Left forelimb (tissue), 1 donor: ENCODE measurements around the gene GLCCI1.

Experiments
- DNase-seq: peaks from one replicate; pipeline ENCODE4 v3.0.0-alpha.2; 2018; ENCODE audit warnings: low spot score

The GLCCI1 gene

DNA sequence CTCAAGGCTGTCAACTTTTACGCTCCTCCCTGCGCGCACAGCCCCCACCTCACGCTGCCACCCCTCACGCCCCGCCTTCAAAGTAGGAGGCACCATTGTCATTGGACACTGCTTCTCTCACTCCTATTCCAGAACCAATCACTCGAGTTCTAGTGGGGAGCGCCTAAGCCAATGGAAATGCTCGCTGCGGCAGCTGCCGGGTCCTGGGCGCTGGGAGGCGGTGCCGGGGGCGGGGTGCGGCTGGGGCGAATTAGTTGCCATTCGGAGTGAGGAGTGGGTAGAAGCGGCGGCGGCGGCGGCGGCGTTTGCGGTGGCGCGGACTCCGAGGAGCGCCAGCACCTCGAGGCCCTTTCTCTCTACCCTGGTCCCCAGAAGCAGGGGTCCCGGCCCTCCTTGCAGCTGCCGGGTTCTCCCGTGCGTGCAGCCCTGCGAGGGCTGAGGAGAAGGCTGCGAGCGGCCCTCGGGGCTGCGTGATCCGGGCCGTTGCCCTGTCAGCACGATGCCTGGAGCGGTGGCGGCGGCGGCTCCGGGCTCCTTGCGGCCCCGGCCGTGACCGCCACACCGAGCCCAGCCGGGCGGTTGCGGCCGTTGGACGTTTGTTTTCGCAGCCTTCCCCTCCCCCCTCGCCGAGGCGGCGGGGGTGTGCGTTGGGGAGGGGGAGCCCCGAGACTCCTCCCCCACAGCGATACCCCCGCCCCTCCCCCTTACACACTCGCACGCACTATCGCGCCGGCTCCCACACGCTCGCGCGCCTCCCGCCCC, at the start of gene GLCCI1:
Gene GLCCI1 (plus strand): TSS at position 253 of the 762 bp plus-strand sequence. CDS start 555 bp downstream, outside the sequence.
- DNase-seq: peak; percentile 96

DNA sequence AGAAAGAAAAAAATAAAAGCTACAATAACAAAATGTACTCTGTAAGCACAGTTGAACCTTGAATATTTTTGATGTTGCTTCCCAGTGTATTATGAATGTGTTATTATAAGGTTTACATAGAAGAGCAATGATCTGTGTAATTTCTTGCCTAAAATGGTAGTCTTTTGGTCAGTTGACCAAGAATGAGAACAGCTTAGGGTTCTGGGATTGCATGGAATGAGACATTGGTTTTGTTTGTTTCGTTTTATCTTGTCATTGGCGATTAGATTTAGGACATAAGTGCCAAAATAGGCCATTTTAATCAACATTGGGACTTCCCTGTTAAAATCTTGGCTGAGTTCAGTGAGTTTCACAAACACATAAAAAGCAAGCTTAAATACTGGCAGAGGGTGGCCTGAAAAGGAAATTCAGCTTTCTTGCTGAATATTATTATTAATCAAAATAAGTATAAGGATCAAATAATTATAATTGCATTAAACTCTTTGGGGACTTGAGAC, 49.1 kb upstream of the GLCCI1 start:
- DNase-seq: no peak

DNA sequence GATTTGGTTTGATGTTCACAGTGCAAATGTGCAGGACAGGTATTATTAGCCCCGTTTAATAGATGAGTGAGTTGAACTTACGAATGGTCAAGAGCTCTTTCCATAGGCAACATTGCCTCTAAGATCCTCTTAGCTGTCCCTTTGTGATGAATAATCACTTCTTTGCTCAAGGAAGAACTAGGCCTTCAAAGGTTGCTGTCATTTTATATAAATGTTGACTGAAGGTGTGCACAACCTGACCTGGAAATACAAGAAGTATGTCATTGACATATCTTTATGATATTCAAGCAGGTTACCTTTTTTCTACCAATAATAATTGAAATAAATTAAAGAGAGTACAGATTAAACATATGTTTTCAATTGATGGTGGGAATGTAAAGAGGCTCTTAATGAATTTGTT, 48.5 kb upstream of the GLCCI1 start:
- DNase-seq: no peak

DNA sequence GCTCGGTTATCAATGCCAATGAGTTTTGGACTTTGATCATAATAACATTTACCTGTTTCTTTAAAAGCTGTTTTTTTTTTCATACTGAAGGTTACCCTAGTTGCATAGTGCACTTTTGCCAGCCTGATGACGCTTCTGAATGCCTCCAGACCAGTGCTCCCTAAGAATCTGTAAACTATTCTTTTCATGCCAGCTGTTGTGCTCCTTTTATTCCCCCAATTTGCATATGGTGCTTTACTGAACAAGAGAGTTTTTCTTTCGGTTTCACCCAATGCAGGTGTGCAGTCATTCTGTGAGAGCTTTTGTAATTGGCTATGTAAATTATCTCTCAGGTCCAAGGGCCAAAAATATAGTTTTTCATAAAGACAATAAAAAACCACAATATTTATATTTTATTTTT, 48.1 kb upstream of the GLCCI1 start:
- no peak for DNase-seq

DNA sequence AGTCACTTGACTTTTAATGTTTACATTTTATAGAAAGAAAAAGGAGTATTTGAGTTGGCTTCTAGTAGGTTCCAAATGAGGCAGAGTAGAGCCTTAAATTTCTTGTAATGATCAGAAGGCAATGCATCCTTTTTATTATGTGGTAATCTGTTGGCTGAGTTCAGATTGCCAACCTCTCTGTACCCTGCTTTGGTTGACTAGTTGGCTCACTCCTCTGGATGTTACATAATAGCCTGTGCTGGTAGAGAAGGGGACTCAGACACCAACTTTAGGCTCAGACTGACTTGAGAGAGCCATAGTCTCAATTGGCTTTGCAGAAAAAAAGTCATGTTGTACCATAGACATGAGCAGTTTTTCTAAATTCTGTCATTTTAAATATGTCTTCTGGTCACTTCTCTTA, 46.8 kb upstream of the GLCCI1 start:
- no peak for DNase-seq

DNA sequence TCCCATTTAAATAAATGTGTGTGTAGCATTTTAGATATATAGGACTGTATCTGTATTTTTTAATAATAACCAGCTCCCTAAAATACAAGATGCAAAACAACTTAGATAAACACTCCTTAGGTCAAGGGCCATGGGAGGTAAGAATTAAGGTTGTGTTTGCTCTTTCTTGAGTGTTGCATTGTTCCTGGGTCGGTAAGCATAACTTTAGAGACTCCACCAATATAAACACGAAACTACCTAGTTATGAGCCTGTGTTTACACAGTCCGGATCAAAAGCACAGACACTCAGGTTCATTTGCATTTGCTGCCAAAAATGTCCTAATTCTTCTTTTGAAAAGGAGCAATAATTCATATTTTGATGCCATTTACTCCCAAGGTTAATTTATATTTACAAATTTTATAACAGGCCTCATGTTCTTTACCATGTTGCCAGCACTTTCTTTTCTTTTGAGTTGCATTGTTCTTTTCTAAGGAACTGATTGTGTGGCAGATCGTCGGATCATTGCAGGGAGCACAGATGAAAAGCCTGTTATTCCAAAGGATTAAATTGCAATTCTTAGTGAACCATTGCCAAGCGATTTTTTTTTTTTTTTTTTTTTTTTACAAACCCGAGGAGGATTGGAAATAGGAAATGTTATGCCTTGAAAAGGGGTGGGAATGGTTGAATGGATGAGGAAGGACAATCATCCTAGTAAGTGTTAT, 45.8 kb upstream of the GLCCI1 start:
- DNase-seq: no peak

DNA sequence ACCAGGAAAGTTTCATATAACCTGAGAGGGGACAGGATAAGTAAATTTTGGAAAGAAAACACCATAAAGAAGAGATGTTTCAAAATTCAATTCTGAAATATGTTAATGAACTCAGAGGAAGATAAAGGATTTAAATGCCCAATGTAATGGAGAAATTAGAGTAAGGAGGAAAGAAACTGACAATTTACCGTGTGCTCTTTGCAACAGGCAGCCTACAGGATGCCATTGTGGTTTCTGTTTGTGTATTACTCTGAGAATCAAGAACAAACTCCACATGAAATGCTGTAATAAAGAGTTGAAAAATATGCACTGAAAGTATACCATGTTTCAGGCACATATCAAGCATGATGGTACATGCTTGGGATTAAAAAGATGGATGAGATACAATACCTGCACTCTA, 44.8 kb upstream of the GLCCI1 start:
- DNase-seq: no peak

DNA sequence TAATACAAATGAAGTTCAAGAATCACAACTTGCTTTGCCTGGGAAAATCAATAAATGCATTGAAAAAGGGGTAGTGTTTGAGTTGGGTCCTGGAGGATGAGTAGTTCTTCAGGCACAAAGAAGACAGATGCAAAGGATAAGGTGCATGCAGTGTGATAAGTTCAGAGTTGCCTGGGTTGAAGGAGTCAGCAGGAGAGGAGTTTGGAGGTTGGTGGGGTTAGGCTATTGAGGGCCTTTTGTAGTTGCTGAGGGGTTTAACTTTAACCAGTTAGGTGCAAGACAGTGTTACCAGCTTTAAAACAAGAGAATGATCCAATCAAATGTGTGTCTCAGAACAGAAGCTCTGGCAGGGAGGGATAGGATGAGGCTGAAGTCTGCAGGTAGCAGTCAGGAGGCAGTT, 44.3 kb upstream of the GLCCI1 start:
- DNase-seq: no peak

DNA sequence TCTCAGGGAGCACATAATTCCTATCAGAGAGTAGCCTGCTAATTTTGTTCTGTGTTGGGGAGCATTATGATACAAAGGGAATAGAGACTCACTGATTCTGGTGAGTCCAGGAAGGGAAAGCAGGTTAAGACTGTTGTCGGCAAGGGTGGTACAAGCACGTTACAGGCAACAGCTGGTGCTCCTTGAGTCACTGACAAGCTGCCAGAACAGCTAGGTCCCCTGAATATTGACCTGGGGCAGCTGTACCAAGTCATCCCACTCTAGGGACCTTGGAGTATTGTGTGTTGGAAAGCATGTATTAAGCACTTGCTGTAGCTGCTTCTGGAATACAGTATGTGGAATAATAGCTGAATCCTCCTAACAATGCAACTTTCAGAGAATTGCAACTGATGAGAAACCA, 37.0 kb upstream of the GLCCI1 start:
- DNase-seq: no peak

DNA sequence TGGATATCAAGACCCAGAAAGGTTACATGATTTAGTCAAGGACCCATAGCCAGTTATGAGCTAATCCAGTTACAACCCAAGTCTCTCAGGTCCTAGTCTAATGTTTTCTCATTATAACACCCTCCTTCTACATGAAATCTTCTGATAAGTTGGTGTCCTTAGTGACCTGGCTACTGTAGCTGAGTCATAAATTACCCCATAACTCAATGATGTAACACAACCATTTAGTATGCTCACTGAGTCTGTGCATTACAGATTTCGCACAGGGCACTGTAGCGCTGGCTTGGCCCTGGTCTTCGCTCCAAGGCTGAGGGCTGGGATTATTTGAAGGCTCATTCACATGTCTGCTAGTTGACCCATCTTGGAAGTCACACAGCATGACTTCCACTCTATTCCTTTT, 36.0 kb upstream of the GLCCI1 start:
- no peak for DNase-seq

DNA sequence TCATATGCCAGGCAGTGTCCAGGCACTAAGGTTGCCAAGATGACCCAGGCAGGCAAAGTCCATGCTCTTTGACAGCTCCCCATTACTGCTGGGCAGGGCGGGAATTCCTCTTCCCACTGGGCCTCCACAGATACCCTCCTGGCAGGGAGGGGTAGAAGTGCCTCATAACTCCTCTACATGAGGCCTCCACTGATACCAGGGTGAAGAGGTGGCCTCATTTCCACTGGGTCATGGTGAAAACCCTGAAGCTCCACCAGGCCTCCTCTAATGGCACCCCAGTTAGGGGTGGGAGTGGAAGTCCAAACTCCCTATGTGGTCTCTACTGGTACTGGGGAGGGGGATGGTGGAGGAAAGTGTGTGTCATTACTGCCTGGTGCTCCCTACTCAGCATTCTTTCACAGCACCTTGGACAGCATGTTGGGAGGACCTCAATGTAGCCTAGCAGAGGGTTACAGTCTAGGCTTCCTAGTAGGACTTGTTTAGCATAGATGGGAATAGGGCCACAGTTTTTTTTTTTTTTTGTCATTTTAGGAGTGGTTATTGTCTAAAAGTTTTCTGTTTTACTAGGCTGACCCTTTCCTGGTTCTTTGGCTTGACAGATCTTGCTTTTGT, 34.6 kb upstream of the GLCCI1 start:
- DNase-seq: no peak

DNA sequence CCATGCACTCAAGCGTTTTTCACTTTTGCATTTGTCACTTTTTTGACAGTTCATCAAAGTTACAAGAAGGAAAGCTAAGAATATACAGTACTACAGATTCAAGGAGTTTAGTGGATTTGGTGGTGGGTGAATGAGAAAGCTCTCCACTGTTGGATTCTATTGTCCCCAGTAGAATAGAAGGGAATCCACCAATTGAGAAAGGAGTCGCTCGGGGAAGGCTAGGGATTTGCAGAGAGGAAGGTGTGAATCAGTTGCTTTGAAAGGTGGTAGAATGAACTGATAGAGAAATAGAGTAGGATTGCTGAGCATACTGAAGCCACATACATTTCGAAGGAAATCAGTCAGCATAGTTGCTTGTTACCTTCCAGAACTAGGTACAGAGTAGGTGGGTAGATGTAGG, 33.7 kb upstream of the GLCCI1 start:
- no peak for DNase-seq

DNA sequence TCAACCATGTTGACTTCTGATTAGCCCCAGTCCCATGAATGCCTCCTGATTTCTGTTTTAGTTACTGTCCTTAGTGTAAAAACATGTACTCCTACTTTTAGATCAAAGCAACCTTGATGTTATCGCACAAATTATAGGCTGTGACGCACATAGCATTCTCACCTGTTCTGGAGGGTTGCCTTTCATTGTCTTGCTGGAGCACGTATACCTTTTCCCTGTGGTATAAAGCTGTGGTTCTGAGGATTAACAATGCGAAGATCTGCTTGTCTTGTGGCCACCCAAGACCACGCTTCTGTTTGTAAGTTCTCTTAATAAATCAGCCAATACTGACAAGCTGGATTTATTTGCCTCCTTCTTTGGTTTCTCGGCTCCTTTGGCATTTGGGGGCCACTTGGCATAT, 30.1 kb upstream of the GLCCI1 start:
- no peak for DNase-seq

DNA sequence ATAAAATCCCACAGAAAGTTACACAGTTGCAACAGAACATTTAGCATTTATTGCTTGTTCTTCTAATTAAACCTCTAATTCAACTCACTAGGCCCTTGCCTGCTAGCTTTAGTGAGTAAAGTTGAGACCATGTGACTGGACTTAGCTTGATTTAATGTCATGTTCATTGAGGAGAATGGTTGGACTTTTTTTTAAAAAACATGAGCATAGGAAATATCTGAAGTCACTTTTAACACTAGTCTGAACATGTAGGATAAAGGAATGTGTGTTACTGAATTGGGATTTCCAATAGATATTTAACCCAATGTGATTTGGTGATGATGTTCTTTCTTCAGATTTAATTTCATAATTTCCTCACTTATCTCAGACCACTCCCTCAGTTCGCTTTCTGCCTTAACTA, 24.6 kb upstream of the GLCCI1 start:
- DNase-seq: no peak

DNA sequence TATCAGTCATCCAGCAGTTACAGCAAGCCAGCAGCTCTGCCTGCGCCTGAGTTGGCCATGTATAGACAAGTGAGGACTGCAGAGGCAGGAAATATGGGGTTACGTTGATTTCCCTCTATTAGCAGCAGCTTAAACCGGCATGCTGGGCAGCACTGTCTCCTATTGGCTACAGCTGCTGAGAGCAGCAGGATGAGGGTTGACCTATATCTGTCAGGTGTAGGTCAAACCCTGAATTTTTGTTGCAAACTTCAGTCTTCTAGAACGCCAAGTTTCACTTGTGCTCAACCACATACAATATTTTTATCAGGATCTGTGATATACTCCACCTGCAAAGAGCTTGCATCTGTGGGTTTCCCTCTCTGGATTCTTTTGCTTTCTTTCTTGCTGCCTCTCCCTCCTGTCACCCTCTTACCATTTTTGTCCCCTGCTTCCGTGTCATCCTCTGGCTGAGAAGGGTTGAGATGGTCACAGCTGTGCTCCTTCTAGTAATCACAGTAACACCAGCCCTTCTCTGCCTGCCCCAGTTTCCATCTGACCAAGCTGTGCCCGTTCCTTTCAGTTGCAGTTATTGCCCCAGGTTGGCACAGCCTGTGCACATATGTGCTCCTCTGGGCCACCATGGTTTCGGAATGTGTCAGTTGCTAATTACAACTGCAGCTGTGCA, 23.8 kb upstream of the GLCCI1 start:
- no peak for DNase-seq

DNA sequence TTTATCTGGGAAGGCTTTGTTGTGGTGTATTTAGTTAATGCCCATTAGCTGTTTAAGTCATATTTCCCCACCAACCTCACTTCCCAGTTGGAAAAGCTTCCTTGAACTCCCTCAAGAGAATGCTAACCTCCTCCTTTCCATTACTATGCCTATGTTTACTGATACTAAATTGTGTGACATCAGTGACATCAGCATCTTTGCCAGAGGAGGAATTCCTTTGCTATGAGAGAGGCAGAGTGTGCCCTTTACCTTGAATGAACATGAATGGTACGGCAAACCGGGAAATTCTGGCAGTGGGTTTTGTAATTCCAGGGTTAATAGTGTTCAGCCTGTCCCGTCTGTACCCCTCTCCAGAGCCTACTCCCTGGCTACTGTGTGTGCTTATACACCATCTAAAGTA, 22.1 kb upstream of the GLCCI1 start:
- DNase-seq: no peak

DNA sequence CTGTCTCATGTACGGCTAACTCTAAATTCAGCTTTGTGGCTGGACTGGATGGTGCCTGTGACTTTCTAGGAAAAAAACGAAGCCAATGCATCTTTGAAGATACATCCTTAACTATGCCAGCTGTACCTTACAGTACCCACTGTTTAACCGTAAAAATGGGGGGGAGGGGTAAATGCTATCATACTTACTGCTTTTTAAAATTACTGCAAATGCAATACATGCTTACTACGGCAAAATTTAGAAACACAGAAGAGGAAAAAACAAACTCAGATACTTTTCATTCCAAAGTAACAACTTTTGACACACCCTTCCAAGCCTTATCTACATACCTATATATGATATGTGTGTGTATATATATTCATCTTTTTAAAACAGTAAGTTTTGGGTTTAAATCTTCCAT, 20.4 kb upstream of the GLCCI1 start:
- DNase-seq: no peak

DNA sequence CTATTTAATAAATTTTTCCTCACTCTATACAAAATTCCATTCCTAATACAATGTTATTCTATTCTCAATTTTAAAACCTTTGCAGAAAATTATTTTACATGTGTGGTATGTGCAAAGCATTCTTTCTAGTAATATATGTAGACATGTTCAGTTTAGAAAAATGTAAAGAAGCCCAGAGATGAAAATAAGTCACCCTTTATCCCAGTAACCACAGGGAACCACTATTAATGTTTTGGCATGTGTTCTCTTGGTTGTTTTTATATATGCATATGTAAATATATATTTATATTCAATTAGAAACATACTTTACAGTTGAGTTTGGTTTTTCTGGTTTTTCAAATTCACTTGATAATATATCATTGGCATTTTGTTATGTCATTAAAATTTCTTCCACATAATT, 14.8 kb upstream of the GLCCI1 start:
- no peak for DNase-seq

DNA sequence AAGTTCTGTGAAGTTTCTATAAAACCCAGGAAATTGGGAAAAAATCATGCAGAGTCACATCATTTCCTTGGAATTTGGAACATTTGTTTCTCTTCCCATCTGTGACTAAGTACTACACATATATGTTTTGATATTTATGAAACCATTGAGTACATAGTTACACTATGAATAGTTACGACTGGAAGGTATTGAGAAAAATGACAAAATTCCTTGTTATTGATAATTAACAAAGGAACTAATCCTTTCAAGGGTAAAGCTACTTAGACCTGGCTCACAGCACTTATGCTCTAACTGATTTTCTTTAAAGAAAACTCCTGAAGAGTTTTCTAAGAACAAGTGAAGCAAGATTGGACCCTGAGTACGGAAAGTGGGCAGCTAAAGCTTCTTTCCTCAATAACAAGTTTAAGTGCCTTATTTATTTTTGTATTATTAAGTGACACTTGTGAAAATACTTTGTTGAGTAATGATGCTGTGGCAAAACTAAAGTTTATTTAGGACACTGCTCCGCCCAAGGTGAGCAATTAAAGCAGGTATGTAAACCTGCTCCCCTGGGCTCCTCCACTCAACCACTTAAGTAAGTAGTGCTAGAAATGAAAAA, 12.0 kb upstream of the GLCCI1 start:
- DNase-seq: no peak

DNA sequence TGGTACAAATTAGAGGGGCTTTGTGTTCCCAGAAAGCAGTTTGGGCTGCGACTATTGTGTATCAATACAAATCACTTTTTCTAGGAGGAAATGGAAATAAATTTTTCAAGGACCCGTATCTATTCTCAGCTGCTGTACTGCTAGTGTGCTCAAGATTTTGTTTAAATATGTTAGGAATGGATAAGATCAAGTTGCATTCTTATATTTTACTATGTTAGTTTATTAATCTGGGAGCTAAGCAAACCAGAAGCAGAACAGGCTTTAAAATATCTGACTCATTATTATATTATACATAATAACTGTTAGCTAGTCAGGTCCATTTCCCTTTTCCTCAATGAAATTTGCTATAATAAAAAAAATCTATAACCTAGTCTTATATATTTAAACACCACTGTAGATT, 11.1 kb upstream of the GLCCI1 start:
- no peak for DNase-seq

DNA sequence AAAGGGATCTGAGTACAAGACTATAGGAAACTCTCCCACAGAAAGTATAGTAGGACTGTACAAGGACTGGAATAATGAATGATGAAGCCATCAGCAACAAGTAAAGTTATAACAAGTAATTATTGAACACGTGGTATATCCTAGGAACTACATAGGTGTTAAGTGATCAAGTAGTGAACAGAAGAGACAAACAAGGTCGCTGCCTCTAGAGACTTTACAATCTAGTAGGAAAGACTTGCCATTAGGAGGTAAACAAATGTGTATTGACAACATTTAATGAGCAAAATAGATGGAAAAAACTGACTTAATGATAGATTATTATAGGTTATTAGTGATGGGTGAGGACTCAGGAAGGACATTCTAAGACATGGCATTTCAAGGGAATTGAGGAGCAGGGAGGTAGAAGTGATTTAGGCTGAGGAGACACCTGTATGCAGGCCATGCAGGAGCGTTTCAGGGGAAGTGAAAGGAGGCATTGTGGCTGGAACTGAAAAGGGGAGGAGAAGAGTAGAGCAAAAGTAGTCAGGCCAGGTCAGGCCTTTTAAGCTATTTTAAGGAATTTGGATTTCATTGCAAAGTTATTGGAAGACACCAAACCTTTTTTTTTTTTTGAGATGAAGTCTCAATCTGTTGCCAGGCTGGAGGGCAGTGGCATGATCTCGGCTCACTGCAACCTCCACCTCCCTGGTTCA, 8.5 kb upstream of the GLCCI1 start:
- DNase-seq: no peak

DNA sequence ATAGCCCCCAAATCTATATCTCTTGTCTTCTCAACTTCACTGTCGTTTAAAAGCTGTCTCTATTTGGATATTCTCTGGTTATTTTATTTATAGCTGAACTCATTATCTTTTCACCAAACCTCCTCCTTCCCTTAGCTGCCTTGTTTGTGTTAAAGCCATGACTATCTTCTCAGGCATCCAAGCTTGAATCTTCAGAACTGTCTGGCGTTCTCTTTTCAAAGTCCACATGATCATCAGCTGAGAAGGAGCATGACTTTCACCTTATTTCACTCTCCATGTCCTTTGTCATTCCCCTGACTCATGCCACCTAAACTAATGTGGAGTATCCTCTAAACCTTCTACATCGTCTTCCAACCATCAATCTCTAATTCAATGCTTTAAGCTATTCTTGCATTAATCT, 5.7 kb upstream of the GLCCI1 start:
- no peak for DNase-seq
